Dermis blood vessel endothelial cell (primary cell): ENCODE measurements around the gene AMELY. TPM values are rescaled to one million over a fixed set of nuclear protein-coding genes. Genes with fewer than 3 reads are reported as not detected.
"Not testable (repeated sequence)": the region's sequence is repeated elsewhere in the genome, so short reads cannot be mapped to it uniquely, and the experiment has no call there.

Experiments
- DNase-seq: peaks from one replicate; pipeline ENCODE4 v3.0.0; 2010
- total RNA-seq: library from RNA; depleted of rRNA; stranded (reverse); fragments of >200 nt; gene quantifications from 2 replicates; pipeline ENCODE4 v1.2.3, GENCODE V29; 2014

The AMELY gene
- not detected in 2 replicates for total RNA-seq

GRCh38 chrY:6911253-6911881 lies at the start of gene AMELY:
Gene AMELY, minus strand, starts transcription at chrY:6911752. Its CDS starts 39,144 bp downstream, at chrY:6872608.
- no peak for DNase-seq

GRCh38 chrY:6949947-6950346 lies 38.4 kb upstream of the AMELY start:
- DNase-seq = no peak

DNA sequence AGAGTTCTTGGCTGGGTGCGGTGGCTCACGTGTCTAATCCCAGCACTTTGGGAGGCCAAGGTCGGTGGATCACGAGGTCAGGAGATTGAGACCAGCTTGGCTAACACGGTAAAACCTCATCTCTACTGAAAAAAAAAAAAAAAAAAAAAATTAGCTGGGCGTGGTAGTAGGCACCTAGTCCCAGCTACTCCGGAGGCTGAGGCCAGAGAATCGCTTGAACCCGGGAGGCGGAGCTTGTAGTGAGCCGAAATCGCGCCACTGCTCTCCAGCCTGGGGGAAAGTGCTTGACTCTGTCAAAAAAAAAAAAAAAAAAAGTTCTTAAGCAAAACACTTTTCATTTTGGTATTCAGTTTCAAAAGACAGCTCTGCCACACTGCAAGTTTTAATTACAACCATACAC lies 36.8 kb upstream of the AMELY start:
- no peak for DNase-seq

- DNase-seq = no peak
Observed at GRCh38 chrY:6947695-6948094, 36.1 kb upstream of the AMELY start.

DNA sequence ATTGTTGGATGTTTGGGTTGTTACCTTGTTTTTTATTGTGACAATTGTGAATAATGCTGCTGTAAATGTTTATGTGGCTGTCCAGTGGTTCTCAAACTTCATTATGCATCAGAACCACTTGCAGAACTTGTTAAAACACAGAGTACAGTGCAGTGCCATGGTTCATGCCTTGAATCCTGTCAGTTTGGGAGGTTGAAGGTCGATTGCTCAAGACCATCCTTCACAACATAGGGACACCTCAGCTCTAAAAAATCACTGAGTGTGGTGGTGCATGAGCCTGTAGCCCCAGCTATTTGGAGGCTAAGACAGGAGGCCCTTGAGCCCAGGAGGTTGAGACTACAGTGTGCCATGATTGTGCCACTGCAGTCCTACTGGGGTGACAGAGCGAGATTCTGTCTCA lies 23.9 kb upstream of the AMELY start:
- DNase-seq = no peak

- DNase-seq = no peak
Observed at GRCh38 chrY:6931779-6932396, 20.3 kb upstream of the AMELY start.

GRCh38 chrY:6929237-6929636 lies 17.7 kb upstream of the AMELY start:
- no peak for DNase-seq

GRCh38 chrY:6928265-6928664 lies 16.7 kb upstream of the AMELY start:
- DNase-seq = no peak

DNA sequence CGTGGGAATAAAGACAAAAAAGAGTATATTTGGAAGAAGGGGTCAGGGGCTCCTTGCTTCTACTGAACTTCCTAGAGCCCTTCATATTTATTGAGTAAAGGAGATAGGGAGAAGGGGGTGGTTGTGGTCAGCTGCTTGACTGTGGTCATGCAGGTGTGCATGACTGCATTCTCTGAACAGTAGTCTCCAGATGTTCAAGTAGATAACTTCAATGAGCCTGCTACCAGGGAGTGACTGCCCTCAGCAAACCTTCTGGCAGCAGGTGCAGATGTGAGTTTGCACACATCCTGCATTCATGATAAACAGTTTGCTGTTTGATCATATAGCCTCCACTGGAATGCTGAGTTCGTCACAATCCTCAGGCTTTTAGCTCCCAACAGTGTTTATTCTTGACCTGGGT lies 9.5 kb upstream of the AMELY start:
- DNase-seq = no peak

GRCh38 chrY:6913362-6913761 lies 1.8 kb upstream of the AMELY start:
- DNase-seq = no peak

DNA sequence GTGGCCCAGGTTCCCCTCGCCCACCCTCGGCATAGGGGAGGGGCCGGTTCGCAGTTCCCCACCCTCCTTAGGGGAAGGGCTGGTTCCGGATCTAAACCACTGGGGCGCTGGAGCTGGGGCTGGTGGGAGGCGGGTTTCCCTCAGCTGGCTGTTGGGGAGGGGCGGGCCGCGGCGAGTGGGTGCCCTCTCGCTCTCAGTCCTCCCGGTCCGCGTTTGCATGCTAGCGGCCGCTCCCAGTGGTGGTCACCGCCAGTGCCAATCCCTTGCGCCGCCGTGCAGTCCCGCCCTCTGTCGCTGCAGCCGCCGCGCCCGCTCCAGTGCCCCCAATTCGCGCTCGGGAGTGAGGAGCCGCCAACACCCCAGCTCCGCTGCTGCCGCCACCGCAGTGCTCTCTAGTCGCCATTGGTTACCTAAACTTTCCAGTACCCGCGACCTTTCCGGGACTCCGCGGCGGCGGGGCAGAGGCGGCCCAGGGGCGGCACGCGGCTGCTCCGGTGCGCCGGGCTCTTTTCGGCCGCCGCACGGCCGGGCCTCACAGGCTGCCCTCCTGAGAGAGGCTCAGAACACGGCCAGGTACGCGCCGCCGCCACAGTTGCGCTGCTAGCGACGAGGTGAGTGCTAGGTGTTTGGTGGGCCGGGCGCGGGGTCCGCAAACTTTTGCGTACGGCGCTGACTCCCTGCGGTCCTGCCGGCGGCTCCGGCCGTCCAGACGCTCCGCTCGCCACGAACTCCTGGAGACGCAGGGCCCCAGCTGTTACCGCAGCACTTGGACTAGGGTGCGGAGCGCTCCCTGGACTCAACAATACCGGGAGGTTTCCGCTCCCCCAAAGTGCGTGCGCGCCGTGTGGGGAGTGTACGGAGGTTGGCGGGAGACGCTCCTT lies 940 bp downstream of the AMELY start, which contains the start of gene TBL1Y:
TBL1Y (plus strand) TSS at position 326 of the 881 bp plus-strand sequence. CDS start 114,388 bp downstream, outside the sequence.
- DNase-seq = no peak

GRCh38 chrY:6909856-6910255 lies 1.7 kb downstream of the AMELY start:
- no peak for DNase-seq

GRCh38 chrY:6909118-6909521 lies 2.4 kb downstream of the AMELY start:
- no peak for DNase-seq

DNA sequence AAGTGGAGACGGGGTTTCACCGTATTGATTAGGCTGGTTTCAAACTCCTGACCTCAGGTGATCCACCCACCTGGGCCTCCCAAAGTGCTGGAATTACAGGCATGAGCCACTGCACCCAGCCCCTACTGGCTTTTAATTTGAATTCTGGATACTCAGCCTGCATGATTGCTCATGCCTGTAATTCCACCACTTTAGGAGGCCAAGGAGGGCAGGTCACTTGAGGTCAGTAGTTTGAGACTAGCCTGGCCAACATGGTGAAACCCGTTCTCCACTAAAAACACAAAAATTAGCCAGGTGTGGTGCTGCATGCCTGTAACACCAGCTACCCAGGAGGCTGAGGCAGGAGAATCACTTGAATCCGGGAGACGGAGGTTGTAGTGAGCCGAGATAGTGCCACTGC lies 3.5 kb downstream of the AMELY start:
- DNase-seq = not testable (repeated sequence)

- DNase-seq = no peak
Observed at GRCh38 chrY:6907591-6907990, 4.0 kb downstream of the AMELY start.

GRCh38 chrY:6902116-6902515 lies 9.4 kb downstream of the AMELY start:
- DNase-seq = not testable (repeated sequence)

- no peak for DNase-seq
Observed at GRCh38 chrY:6895236-6895635, 16.3 kb downstream of the AMELY start.

GRCh38 chrY:6894496-6894895 lies 17.1 kb downstream of the AMELY start:
- no peak for DNase-seq

GRCh38 chrY:6849384-6849783 lies 62.2 kb downstream of the AMELY start:
- DNase-seq = no peak

- not testable (repeated sequence) for DNase-seq
Observed at GRCh38 chrY:6842650-6843049, 68.9 kb downstream of the AMELY start.
